HG03280 (cell line): ENCODE data around the gene ELL2.
"Not testable (repeated sequence)": the region's sequence is repeated elsewhere in the genome, so short reads cannot be mapped to it uniquely, and the experiment has no call there.

Source experiments
- ATAC-seq: cut with Tn5 transposase; IDR thresholded peaks from one replicate; pipeline ENCODE4 v1.9.1; 2021; ENCODE audit warnings: mild to moderate bottlenecking, moderate library complexity; ENCODE audit not compliant: unreplicated experiment

ELL2 gene

DNA sequence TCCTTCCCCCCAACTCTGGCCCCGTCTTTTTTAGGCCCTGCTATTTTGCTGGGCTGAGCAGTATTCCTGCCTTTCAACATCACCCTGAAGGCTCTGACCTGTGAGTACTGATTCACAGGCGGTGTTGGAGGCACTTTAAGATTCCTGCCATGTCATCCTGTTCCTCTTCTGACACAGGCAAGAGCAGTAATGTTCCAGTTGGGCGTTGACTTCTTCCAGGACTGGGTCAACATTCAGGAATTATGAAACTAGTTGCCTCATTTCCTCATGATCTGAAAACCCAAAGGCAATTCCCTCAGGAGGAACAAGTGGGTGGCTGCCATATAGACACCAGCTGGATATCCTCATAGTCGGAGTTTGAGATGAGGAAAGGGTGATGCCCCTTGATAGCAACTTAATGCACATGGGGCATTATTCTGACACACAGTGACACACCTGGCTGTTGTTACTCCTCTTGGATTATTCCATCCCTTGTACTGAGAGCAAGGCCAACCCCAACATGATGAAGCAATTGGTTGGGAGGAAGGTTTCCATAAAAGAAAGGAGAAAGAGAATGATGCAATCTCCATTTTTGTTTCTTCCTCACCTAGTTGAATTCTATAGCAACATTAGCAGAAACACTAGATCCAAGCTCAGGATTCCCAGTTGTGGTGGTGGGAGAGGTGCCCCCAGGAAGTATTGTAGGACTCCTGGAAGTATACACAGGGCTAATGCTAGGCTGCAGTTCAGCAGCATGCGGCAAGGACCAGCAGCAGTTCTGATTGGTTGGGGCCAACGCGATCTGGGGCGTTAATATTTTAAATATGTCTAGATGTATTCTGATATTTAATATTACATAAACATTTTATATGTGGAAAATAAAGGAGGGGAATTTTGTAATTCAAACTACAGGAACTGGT is 119.5 kb downstream of the ELL2 start:
- no peak for ATAC-seq

DNA sequence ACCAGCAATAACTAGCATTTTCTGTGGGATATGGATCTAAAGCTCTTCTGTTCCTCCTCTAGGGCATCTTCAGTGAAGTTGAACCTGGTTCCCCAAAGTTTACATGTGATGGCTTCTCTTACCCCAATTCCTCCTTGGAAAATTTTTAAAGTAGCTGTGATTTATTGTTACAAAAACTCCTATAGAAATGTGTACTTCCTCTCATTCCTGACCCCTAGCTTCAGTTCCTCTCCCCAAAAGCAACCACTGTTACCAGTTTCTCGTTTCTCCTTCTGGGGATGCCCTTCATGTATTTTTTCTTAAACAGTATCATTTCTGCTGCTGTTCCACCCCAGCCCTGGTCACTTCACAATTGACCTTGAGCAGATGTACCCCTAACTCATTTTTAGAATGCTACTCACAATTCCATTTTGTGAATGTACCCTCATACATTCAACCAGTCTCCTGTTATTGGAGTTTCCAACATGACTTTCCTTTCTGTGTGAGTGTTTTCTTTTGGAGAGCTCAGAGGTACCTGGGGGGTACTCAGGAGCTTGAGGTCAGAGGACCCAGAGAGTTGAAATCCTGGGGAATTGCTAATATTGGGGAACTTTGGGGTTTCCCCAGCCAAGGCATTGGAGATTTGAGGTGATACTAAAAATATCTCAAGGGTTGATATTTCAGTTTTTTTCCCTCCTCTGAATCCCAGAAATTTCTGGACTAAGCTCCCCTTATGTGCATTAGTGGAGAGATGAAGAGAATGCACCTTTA is 120.5 kb downstream of the ELL2 start:
- ATAC-seq: no peak

DNA sequence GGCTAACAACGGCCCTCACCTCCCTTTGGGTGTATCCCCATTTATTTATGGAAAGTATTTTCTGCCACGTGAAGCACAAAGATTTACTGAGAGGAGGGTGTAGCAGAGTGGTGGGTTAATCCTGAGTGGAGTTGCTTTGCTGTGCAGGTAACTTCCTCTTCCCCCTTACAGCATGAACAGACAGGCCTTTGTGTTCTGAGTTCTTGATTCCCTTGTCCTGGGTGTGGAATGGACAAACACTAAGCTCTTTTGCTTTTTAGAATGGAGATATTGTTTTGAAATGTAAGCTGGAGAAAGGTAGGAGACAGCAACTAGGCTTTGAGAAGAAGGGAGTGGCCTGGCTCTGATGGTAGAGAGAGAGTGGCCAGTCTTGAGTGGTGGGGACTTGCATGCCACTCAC is 122.0 kb downstream of the ELL2 start:
- no peak for ATAC-seq

DNA sequence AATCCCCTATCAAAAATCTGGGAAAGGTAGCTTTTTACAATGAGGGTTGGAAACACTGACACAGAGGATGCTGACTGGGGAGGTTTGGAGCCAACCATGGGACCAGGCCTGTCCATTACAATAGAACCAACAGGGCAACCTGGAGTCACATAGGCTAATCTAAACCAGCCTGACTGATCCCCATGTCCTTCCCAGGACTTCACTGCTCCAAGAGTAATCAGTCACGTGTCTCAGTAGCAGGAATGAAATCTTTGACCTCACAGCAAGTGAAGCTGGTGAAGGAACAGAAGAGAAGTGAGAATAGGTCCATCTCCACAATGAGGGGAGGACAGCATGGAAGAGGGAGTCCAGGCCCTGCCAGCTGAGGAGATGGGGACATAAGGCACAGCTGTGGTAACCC is 123.1 kb downstream of the ELL2 start:
- ATAC-seq: no peak

DNA sequence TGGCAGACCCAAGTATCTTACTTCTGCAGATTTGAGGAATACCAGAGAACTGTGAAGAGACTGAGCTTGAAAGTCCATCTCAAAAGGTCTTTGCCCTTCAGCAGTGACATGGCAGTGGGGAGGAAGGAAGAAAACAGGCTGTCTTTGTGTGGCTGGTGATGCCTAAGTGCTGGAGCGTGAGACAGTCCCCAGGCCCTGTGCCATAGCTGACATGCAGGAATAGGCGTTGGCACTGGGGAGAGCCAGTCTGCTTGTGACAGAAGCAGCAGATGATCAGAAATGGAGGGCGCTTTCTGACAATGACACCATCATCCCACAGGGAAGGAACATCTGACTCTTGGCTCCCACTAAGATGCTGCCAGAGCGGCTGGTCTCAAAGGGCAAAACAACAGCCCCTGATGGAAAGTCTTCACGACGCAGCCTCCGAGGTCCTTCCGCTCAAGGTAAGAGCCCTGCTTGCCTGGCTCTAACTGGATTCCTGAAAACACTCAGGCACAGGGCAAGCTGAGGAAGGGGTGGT is 123.6 kb downstream of the ELL2 start:
- no peak for ATAC-seq

- no peak for ATAC-seq
These were observed 124.2 kb downstream of the ELL2 start for GRCh38 chr5:95837492-95837891.

- ATAC-seq: not testable (repeated sequence)
These were observed 124.7 kb downstream of the ELL2 start for GRCh38 chr5:95836971-95837370.

- no peak for ATAC-seq
These were observed 125.1 kb downstream of the ELL2 start for GRCh38 chr5:95836544-95836943.

GRCh38 chr5:95835682-95836385 is 125.8 kb downstream of the ELL2 start:
- no peak for ATAC-seq
